Central memory CD4-positive, alpha-beta T cell (primary cell): Measurements from ENCODE around the gene MLN.

Experiments used
- DNase-seq: peaks from one replicate; pipeline ENCODE4 v3.0.0; 2022

Gene MLN

DNA sequence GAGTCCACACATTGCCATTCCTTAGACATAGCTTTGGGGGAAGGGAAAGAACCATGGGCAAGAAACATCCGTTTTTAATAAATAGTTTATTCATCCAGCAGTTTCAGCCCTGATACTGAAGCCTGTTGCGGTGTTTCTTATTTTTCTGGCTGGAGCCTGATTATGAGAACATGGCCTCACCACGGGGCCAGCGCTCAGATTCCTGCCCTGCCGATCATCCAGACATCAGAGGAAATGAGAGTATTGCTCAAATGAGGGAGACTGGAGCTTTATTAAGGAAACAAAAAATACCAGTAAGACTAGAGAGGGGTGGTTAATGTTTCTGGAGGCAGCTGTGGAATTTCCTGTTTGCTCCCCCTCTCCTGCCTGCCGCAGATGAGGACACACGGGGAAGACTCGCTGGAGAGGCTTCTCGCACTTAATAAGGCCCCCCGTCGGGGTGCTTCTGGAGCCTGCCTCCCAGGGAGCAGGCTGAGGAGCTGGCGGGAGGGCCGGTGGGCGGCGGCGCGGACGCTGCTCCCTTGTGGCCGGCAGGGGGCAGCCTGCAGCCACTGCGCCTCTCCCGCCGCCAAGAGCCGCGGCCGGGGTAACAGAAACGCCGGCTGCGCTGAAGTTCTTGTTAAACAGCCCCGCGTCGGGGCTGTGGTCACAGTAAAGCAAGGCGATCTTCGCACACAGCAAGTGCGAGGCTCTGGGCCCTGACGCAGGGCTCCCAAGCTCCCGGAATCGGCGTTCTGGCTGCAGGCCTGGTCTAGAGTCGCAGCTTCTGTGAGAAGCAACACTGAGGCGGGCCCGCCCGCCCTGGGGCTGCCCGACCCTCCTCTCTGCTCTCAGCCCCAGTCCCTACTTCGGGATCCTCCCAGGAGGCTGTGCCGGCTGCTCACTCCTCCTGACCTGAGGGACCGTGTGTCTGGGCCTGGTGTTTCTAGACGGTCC lies 32.4 kb downstream of the MLN start:
- peak; percentile 52 for DNase-seq

DNA sequence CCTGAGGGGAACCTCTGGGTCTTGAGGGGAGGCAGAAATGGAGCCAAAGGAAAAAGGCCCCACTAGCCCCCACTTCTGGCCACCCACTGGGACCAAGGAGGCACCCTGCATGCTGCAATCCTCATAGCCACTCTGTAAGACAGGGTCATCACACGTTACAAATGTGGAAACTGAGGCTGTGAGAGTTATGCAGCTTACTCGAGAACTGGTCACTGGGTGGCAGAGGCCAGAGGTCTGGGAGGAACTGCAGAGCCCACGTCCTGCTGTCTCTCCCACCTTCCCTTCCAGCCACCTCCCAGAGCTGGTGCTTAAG lies 33.0 kb downstream of the MLN start:
- DNase-seq: no peak

DNA sequence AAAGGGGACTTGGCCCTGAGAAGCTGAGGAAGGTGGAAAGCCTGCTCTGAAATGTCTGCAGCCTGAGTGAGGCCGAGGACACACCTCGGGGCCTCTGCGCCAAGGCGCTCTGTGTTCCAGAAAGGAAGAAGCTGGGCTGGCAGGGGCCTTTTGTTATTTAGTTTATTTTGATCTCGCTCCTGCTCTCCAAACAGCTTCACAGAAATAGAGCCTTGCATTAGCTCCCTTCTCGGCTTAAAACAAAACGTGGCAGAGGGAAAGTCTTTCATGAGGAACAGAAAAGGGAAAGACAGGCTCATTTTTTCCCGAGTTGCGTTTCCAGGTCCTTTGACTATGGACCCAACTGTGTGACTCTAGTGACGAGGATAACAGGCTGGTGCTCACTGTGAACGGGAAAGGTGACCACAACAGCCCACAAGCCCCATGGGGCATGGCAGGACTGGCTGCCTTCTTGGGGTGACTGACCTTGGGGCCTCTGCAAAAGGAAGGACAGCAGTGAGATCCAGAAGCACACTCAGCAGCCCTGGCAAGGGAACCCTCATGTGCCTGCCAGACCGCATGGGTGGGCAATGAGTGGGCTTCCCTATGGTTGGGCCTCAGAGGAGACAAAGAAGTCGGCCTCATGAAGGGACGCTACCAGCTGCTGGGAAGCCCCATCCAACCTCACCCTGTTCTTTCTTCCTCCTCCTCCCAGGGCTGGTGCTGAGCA lies 33.5 kb downstream of the MLN start:
- no peak for DNase-seq

DNA sequence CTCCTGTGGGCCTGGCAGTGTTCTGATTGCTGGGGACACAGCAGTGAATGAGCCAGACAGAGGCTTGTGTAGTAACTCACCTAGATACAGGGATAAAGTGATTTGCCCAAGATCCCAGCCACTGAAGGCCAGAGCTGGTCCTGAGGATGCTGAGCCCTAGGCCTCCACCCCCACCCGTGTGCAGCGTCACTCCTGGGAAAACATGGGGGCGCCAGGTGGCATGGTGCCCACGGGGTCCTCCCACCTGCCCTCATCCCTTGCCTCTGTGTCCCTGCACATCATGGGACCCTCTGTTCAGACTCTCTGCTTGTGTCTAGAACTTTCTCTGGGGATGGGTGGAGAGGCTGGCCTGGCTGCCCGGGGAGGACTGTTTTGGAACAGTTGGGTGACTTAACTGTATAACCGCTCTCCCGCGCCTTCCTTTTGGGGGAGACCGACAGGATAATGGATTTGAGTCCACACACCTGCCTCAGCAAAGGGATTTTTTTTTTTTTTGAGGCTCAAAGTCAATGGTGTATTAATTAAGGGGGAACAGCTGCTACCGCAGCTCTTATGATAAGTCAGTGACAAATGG lies 34.5 kb downstream of the MLN start:
- no peak for DNase-seq

DNA sequence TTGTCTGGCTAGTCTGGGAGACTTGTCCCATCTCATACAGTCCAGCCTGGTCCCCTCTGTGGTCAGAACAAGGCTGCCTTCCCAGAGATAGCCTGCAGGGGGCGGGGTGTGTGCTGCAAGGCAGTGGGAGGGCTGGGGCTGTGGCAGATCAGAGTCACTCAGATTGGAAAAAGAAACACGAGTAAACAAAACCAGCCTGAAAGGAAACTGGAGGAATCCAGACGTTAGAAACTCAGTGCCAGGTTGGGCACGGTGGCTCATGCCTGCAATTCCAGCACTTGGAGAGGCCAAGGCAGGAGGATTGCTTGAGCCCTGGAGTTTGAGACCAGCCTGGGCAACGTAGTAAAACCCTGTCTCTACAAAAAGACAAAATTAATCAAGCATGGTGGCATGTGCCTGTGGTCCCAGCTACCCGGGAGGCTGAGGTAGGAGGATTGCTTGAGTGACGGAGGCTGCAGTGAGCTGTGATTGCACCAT lies 35.1 kb downstream of the MLN start:
- DNase-seq: peak; percentile 48

DNA sequence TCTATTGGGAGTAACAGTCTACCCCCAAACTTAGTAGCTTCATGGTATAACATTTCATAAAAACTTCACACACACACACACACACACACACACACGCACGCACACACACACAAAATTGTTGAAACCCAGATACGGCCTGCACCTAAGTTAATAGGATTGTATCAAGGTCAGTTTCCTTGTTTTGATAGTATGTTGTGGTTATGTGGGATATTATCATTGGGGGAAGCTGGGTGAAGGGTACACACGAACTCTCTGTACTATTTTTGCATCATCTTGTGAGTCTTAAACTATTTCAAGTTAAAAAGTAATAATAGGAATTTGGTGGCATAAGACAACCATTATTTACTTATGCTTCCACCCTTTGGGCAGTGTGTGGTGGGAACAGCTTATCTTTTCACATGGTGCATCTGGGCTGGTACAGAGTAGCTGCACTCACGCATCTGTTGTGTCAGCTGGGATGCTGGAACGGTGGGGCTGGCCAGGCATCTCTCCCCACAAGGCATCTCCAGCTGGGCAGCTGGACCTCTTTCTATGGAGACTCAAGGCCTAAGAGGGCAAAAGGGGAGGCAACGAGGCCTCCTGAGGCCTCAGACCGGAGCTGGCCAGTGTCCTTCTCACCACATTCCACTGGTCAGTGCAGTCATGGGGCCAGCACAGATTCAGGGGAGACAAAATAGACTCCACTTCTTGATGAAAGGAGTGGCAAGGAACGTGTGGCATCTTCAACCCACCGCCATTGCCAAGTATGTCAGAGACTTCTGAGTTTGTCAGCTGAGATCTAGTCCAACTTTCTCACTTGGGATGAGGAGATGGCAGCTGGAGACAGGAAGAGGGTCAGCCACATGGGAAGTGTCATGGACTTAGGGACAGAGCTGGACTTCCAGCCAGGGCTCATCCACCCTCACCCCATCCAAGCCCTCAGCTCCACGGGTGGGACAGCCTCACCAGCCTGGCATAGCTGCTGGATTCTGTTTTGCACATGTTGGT lies 36.6 kb downstream of the MLN start:
- no peak for DNase-seq

DNA sequence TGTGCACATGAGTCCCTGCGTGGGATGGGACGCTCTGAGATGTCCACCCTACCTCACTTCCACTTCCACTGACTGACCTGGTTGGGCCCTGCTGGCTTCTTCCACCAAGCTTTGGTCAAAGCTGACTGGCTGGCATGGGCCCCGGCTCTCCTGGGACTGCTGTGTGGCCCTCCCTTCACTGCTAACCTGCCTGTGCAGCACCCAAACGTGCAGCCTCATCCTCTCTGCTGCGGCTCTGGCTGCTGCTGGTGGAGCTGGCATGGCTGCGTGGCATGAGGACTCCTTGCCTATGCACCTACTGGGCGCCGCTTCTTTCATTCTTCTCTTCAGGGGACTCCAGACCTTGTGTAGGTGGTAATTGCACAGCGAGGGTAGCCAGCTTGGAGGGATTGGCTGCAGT lies 38.4 kb downstream of the MLN start:
- no peak for DNase-seq

DNA sequence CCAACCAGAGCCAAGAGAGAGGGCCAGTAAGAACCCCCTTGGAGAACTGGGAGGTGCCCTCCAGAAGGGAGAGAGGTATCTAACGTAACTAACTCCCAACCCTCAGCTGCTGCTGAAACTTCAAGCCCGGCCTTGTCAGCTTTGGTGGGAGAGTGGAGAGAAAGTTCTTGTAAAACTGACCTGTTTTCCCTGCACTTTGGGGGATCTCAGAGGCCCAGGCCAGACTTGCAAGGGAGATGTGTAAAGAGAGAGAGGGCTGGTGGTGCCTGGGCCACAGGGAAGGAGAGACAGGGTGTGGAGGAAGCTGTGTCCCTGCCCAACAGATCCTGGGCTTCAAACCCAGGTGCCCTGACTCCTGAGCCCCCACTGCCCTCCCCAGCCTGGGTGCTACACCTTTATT lies 39.8 kb downstream of the MLN start:
- no peak for DNase-seq

DNA sequence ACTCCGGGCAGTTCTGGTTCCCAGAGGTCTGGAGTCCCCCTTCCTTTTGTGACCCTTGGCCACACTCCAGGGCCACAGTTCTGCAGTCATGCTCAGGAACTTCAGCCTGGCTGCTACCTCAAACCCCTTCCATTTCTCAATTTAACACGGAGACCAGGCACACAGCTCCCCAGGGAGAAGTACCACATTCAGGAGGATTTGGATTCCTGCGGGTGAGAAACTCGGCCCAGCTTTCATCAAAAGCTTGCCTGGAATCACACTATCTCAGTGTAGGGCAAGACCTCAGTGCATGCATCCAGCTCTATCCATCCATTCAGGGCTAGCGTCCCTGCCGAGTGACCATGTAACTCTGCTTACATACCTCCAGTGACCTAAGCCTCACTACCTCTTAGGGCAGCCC lies 40.3 kb downstream of the MLN start:
- no peak for DNase-seq

DNA sequence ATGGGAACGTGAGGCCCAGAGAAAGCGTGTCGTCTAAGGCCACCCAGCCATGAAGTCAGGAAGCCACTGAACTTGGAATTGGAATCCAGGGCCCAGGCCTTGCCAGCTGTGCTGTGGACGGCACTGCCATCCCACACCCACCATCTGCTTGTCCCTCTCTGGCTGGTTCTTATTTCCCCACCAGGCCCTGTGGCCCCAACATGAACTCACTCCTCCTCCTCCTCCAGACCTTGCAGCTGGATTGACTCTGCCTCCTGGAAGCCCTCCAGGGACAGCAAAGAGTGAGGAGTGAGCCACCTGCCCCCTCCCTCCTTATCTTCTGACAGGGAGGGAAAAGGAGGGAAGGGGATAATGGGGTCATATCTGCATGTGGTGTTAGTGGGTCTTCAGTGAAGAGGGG lies 41.1 kb downstream of the MLN start:
- DNase-seq: no peak

DNA sequence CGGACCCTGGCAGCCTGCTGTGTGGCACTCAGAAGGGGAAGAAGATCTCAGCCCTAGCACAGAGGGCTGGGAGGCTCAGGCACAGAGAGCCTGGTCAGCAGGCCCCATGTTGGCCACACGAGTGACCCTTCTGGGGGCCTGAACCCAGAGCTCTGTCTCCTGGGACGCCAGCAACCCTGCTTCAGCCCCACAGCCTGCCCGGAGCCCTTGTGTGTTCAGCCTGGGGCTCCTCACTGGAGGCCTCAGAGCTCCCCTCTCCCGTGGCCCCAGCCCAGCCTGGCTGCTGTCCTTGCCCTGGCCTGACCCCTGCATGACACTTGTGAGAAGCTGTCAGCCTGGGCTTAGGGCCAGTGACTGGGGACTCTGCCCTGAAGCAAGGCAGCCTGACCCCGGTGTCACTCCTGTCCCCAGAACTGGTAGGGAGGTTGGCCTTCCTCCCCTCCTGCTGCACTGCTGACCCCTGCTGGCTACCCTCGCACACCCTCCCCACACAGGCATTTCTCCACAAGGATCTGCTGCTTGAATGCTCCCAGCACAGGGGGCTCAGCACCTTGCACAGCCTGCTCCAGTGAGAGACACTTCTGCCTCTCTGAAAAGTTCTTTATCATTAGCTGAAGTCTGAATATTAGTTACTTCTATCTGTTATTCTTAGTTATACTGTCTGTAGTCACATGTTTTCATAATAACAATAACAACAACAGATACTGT lies 41.7 kb downstream of the MLN start:
- no peak for DNase-seq

DNA sequence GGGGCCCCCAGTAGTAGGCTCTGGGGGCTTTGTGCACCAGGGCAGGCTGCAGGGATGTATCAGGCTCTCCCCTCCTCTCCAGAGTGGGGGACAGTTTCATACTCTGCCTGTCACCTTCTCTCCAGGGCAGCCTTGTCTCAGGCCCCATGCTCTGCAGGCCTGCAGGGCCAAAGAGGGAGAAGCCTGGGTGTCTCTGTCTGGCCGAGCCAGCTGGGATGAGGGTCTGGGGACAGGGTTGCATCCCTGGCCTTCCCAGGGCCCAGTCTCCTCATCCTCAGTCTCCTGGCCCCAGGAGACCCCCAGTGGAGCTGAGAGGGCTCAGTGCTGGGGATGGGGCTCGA lies 42.3 kb downstream of the MLN start:
- DNase-seq: no peak

DNA sequence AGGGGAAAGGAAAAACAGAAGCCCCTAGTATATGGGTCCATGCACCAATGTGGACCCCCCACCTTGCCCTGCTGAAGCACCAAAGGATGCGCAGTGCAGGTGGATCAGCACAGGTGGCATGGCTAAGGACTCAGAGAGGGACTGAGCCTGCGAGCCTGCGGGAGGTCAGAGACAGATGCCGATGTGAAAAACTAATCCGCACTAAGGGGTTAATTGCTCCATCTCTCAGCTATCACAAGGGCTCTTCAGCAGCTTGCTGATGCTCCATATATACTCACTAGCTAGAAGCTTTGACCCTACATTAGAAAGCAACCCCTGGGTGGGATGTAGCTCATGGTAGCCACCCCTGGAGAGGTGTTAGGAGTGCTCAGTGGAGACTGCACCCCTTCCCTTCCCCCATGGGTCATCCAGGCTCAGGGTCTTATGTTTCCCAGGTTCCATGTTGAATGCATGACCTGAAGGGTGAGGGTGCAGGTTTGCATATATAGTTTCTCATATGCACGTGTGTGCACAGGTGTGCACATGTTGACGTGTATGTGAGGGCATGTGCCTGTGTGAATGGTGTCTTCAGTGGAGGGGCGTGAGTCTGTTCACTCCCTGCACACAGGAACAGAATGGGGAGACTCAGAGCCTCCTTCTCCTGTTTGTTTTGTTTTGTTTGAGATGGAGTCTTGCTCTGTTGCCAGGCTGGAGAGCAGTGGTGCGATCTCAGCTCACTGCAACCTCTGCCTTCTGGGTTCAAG lies 43.7 kb downstream of the MLN start:
- DNase-seq: no peak

DNA sequence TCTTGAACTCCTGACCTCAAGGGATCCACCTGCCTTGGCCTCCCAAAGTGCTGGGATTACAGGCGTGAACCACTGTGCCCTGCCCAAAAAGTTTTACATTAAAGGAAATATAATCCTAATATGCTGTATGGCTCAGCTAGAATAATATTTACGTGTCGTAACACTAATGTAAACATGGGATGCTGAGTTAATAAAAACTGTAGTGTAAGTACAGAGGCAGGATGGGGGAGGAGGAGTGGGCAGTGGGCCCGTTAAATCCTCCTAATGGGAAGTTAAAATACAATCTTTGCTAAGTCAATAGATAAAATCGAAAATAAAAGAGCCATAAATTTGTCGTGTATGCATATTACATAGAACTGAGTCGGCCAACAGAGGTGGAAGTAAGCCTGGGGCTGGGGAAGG lies 45.0 kb downstream of the MLN start:
- DNase-seq: no peak

DNA sequence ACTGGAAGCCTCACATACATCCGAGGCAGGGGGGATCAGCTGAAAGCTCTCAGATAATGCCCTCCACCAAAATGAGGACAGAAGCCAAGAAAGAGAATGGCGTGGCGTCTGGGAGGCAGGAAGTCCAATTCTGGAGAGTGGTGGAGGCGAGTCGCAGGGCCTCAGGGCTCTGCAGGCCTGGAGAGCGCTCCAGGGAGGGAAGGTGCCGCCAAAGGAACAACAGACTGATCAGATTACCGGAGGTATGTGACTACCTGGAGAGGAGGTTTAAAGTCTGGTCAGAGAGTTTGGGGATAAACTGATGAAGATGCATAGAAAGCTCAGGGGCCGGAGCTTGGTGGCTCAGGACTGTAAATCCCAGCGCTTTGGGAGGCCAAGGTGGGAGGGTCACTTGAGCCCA lies 45.9 kb downstream of the MLN start:
- no peak for DNase-seq

DNA sequence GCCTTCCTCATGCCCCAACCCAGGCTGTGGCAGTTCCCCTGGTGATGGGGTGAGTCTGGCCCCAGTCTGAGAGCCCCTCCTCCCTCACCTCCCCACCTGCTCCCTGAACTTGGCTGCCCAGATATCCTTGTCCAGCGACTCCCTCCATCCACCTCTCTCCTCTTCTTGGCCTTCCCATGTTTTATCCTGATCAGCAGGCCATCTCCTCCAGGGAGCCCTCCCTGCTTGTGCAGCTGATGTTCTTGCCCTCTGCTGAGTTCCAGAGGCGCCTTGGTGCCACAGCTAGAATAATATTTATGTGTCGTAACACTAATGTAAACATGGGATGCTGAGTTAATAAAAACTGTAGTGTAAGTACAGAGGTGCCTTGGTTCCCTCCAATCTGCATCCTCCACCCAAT lies 46.7 kb downstream of the MLN start:
- no peak for DNase-seq

DNA sequence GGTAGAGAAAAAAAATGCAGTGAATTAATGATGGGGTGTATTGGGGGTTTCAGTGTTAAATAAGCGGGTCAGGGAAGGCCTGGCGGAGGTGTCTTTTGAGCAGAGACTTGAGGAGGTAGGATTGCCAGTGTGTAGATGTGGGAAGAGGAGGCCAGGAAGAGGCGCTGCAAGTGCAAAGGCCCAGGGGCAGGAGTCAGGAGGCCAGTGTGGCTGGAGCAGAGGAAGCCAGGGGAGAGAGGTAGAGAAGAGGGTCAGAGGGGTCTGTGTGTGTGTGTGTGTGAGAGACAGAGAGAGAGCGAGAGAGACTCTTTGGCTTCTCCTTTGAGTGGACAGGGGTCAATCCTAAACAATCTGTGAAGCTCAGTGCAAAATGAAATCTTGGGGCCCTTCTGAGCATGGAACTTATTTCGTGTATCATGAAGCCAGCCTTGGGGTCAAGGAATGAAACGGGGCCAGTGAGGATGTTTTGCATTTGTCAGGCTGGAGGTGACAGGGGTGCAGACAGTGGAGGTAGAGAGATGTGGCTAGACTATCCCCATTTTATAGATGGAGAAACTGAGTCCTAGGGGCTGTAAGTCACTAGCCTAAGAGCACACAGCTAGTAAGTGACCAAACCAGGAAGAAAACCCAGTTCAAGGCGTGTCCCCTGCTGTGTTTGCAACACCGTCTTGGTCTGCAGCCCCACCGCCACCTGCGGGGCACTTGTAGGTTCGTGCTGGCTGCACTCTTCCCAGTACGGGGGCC lies 47.4 kb downstream of the MLN start:
- no peak for DNase-seq

DNA sequence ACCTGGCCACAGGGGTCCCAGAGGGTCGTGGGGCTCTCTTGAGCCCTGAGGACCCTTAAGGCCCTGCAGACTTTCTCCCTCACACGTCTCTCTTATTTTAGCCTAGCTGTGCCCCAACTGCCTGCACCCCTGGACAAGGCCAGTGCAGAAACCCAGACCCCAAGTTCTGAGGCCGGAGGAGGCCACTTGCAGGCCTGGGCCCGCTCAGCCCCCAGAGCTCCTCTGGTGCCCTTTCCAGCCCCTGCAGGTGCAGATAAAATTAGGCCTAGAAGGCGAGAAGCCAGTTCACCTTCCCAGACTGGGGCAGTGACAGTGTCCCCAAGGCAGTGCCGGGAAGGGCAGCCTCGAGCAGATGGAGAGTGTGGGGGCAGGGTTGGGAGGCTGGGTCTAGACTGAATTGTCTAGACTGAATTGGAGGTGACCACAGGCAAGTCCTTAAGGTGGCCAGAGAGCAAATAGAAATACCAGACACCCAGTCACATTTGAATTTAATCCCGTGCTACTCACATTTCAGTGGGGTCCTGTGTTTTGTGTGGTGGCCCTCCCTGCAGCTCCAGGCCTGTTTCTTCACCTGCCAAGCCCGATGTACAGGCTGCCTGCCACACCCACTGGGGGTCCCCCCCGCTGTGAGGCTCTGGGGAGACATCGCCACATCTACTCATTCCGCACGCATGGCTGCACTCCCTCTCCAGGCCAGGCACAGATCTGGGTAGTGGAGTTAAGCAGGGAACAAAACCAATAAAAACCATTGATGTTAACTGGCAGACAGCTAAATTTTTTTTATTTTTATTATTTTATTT lies 48.5 kb downstream of the MLN start:
- no peak for DNase-seq

DNA sequence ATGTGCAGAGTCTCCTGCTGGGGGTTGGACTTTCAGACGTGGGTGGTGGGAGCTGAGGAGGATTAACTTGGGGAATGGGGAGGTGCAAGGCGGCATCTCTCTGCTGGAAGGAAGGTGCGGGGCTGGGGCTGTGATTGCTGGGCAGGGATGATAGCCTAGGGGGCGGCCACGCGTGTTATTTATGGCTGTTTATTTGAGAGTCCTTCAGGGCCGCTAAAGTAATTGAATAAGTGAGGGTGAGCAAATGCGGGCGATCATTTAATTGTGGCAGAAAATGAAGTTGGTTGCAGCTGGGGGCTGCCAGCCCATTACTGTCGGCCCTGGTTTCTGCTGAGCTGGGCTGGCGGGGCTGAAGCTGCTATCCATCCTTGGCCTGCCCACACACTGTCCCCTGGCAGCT lies 49.6 kb downstream of the MLN start:
- no peak for DNase-seq

DNA sequence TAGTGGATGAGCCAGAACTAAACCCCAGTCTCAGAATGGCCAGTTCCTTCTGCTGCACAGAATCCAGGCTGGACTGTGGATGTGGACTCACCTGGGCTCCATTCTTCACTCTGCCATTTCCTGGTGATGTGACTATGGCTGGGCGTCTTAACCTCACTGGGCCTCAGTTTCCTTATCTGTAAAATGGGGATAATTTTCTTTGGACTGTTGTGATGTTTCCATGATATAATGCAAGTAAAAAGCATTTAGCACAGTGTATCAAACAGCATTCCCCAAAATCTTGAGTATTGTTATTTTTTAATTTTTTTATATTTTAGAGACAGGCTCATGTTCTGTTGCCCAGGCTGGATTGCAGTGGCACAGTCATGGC lies 51.2 kb downstream of the MLN start:
- DNase-seq: no peak
